Kidney (tissue), 14 donors: ENCODE measurements around the gene PSMC4. TPM values are rescaled to one million over a fixed set of nuclear protein-coding genes. Genes with fewer than 3 reads are reported as not detected.

Experiments
- DNase-seq, 5 donors: peaks; one replicate each; pipeline ENCODE4 v3.0.0-alpha.2; 2013 to 2020
- FAIRE-seq: peaks from 2 replicates; lab custom pipeline; 2012; peaks lifted over from hg19 to GRCh38; lab: Jason Lieb, UNC
- H3K27ac ChIP-seq, 2 donors: one replicate each; pipeline ENCODE4 v1.7.0; 2013; ENCODE audit warnings: low read depth in 2 of 2, low read length in 2 of 2, inconsistent platforms in 1 of 2
- H3K27me3 ChIP-seq: one replicate; pipeline ENCODE4 v1.7.1; 2013; ENCODE audit warnings: low read length, inconsistent platforms; ENCODE audit not compliant: control insufficient read depth, insufficient read depth
- H3K36me3 ChIP-seq, 3 donors: one replicate each; pipeline versions ENCODE4 v1.7.0 to v1.7.1; 2013; ENCODE audit warnings: low read length in 3 of 3, control low read depth in 1 of 3, inconsistent platforms in 1 of 3; ENCODE audit not compliant: insufficient read depth in 3 of 3, control insufficient read depth in 2 of 3
- H3K4me1 ChIP-seq, 3 donors: one replicate each; pipeline versions ENCODE4 v1.7.0 to v1.7.1; 2013; ENCODE audit warnings: low read length in 3 of 3, inconsistent platforms in 1 of 3, low read depth in 1 of 3; ENCODE audit not compliant: control insufficient read depth in 2 of 3, insufficient read depth in 2 of 3
- H3K4me3 ChIP-seq, 3 donors: one replicate each; pipeline versions ENCODE4 v1.7.0 to v1.8.1; 2013; ENCODE audit warnings: low read length in 3 of 3, control low read depth in 1 of 3, inconsistent platforms in 1 of 3
- H3K9ac ChIP-seq, 3 donors: one replicate each; pipeline versions ENCODE4 v1.7.0 to v1.7.1; 2013; ENCODE audit warnings: low read length in 3 of 3, control low read depth in 1 of 3, inconsistent platforms in 1 of 3
- H3K9me3 ChIP-seq, 3 donors: one replicate each; pipeline versions ENCODE4 v1.7.0 to v1.7.1; 2013; ENCODE audit warnings: low read length in 3 of 3, control low read depth in 1 of 3, inconsistent platforms in 1 of 3; ENCODE audit not compliant: control insufficient read depth in 2 of 3, insufficient read depth in 1 of 3
- intact Hi-C: fragments of 100-400 bp; cut with DNase I; formaldehyde crosslinking; loops from one replicate; pipeline ENCODE4 v1.11.1; 2022
- polyA plus RNA-seq: library from polyadenylated mRNA; stranded (reverse); fragments of 350-450 nt; fragmentation: Illumina TruSeq; extraction: RNeasy Lipid Tissue Mini Kit (QIAGEN cat#74804); gene quantifications from one replicate; pipeline ENCODE4 v1.2.3, GENCODE V29; 2014; ENCODE audit warnings: low read depth, low replicate concordance; ENCODE audit not compliant: insufficient read depth
- total RNA-seq: library from RNA; stranded (reverse); fragmentation: NEBNext Ultra II Directional; extraction: Animal tissue kit (Norgen Biotek cat#: 25700); gene quantifications from one replicate; pipeline ENCODE4 v1.2.1, GENCODE V29; 2021
- TF ChIP-seq, protein P1 (sequence below): IDR thresholded peaks from 3 replicates; pipeline ENCODE4 v1.5.1; 2012; ENCODE audit warnings: mild to moderate bottlenecking, moderate library complexity, borderline replicate concordance; ENCODE audit not compliant: insufficient read depth; ENCODE audit errors: extremely low read depth
- donor health status: control.
- donor health status: control.
- donor health status: control.
- donor health status: control.
- donor health status: control.
- donor health status: DM: yes; HTN: yes; CAD: no.
- donor health status: Normal renal cell carcinoma (clear cell type).

PSMC4 gene
- total and polyA plus RNA-seq, 2 donors from 2014 or later, result 84.7 to 113 TPM

DNA sequence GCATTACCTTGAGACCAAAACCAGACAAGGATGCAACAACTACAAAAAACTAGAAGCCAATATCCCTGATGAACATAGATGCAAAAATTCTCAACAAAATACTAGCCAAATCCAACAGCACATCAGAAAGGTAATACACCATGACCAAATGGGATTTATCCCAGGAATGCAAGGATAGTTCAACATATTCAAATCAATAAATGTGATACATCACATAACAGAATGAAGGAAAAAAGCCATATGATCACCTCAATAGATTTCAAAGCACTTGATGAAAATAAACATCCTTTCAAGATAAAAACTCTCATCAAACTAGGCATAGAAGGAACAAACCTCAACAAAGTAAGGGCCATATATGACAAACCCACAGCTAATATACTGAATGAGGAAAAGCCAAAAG, 15.7 kb downstream of the PSMC4 start:
- Histone ChIP-seq H3K9ac (no peak overlapping the region), H3K9me3 (peaks cover 0 to 15% (median 0%) of the 10 kb centered on the region in 3 donors), H3K4me1 (peaks cover 0 to 2% (median 0%) of the 10 kb centered on the region in 3 donors), H3K27me3 (no peaks in the 10 kb centered on the region), H3K27ac (no peak overlapping the region), H3K36me3 (peaks cover 0 to 2% (median 0%) of the 10 kb centered on the region in 3 donors), H3K4me3 (no peak overlapping the region)
- TF ChIP-seq, protein P1, sequence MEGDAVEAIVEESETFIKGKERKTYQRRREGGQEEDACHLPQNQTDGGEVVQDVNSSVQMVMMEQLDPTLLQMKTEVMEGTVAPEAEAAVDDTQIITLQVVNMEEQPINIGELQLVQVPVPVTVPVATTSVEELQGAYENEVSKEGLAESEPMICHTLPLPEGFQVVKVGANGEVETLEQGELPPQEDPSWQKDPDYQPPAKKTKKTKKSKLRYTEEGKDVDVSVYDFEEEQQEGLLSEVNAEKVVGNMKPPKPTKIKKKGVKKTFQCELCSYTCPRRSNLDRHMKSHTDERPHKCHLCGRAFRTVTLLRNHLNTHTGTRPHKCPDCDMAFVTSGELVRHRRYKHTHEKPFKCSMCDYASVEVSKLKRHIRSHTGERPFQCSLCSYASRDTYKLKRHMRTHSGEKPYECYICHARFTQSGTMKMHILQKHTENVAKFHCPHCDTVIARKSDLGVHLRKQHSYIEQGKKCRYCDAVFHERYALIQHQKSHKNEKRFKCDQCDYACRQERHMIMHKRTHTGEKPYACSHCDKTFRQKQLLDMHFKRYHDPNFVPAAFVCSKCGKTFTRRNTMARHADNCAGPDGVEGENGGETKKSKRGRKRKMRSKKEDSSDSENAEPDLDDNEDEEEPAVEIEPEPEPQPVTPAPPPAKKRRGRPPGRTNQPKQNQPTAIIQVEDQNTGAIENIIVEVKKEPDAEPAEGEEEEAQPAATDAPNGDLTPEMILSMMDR, result no peak
- no peak for DNase-seq
- FAIRE-seq, result no peak
- intact Hi-C loops, result no loop called here

DNA sequence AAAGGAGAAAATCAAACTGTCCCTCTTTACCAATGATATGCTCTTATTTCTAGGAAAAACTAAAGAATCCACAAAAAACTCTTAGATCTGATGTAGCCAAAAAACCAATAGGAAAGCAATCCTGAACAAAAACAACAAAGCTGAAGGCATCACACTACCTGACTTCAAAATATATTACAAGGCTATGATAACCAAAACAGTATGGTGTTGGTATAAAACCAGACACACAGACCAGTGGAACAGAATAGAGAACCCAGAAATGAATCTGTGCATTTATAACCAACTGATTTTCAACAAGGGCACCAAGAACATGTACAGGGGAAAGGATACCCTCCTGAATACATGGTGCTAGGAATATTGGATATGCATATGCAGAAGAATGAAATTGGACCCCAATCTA, 16.2 kb downstream of the PSMC4 start:
- H3K9ac ChIP-seq, result no peak overlapping the region
- FAIRE-seq, result no peak
- intact Hi-C loops, result no loop called here

DNA sequence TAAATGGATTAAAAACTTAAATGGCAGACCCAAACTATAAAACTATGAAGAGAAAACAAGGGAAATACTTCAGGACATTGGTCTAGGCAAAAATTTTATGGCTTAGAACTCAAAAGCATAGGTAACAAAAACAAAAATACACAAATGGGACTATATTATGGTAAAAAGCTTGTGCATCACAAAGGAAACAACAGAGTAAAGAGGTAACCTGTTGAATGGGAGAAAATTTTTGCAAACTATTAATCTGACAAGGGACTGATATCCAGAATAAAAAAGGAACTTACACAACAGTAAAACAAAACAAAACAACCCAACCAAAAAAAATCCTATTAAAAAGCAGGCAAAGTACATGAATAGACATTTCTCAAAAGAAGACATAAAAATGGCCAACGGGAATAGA, 16.6 kb downstream of the PSMC4 start:
- Histone ChIP-seq H3K36me3 (no peaks in the 10 kb centered on the region), H3K9ac (no peak overlapping the region), H3K4me3 (no peak overlapping the region), H3K9me3 (peaks cover 0 to 15% (median 0%) of the 10 kb centered on the region in 3 donors), H3K27me3 (no peaks in the 10 kb centered on the region), H3K4me1 (peaks cover 0 to 2% (median 0%) of the 10 kb centered on the region in 3 donors), H3K27ac (no peak overlapping the region)
- FAIRE-seq (no peak), DNase-seq (no peak)
- TF ChIP-seq, protein P1, result no peak
- intact Hi-C loops, result no loop called here

More for the DNA sequence above, 16.2 kb downstream of the PSMC4 start:
- no peak for DNase-seq
- Histone ChIP-seq H3K27me3 (no peaks in the 10 kb centered on the region), H3K36me3 (no peaks in the 10 kb centered on the region), H3K9me3 (peaks cover 0 to 15% (median 0%) of the 10 kb centered on the region in 3 donors), H3K4me3 (no peak overlapping the region), H3K27ac (no peak overlapping the region), H3K4me1 (peaks cover 0 to 2% (median 0%) of the 10 kb centered on the region in 3 donors)
- TF ChIP-seq, protein P1, result no peak

DNA sequence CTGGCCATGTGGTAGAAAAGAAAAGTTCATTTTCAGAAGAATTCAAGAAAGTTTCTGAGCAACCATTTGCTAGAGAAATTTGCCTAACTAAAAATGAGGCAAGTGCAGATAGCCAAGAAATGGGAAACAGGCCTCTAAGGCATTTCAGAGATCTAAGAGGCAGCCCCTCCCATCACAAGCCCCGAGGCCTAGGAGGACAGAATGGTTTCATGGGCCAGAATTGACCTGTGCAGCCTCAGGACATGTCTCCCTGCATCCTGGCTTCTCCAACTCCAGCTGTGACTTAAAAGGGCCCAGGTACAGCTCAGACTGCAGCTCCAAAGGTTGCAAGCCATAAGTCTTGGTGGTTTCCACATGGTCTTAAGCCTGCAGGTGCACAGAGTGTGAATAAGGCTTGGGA, 22.6 kb downstream of the PSMC4 start:
- H3K4me3 ChIP-seq, result peak overlapping the region in 1 of 3 donors; percentile 26
- H3K36me3 ChIP-seq, result no peaks in the 10 kb centered on the region

More for the DNA sequence above, 22.6 kb downstream of the PSMC4 start:
- H3K9me3 ChIP-seq, result no peaks in the 10 kb centered on the region
- no peak overlapping the region for H3K9ac ChIP-seq
- H3K27ac ChIP-seq, result no peak overlapping the region
- H3K4me1 ChIP-seq, result peaks cover 0 to 16% (median 6%) of the 10 kb centered on the region in 3 donors
- H3K27me3 ChIP-seq, result no peaks in the 10 kb centered on the region
- FAIRE-seq (no peak), DNase-seq (no peak)
- TF ChIP-seq, protein P1, result no peak
- intact Hi-C loops, result no loop called here
